Activated CD4-positive, alpha-beta T cell treated with anti-CD3 and anti-CD28 coated beads for 4 hours (primary cell): ENCODE results near the gene NOL3.

Source experiments
- DNase-seq, 2 donors: peaks; one replicate each; pipeline ENCODE4 v3.0.0-alpha.2; 2020

NOL3 gene

DNA sequence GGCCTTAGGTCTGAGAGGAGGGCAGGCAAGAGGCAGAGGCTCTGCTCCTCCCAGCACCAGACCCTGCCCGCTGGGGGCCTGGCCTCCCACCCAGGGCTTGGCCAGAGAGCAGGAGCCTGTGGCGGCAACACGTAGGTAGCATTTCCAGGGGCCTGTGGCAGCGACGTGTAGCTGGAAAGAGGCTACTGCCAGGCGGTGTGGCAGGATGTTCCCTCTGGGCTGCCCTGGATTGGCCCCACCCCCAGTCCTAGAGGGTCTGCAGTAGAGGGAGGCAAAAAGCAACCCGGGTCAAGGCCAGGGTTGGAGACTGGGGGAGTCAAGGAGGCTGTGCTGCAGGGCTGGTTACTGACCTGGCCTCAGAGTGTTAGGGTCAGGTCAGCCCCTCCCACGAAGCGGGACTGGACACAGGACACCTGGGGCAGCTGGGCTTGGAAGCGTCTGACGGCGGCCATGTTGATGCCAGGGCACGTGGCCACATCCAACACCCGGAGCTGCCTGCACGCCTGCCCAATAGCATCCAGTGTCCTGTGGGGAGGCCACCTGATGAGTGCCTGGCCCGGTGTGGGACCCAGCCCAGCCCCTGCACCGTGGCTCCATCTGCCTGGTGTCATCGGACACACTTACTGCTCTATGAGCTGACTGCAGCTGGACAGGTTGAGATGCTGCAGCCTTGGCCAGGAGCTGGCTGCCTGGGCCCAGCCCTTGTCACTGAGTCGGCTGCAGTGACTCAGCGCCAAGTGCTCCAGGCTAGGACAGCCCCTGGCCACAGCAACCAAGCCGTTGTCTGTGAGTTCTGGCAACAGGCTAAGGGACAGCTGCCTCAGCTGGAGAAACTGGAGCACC, 37.1 kb downstream of the NOL3 start:
- no peak for DNase-seq

DNA sequence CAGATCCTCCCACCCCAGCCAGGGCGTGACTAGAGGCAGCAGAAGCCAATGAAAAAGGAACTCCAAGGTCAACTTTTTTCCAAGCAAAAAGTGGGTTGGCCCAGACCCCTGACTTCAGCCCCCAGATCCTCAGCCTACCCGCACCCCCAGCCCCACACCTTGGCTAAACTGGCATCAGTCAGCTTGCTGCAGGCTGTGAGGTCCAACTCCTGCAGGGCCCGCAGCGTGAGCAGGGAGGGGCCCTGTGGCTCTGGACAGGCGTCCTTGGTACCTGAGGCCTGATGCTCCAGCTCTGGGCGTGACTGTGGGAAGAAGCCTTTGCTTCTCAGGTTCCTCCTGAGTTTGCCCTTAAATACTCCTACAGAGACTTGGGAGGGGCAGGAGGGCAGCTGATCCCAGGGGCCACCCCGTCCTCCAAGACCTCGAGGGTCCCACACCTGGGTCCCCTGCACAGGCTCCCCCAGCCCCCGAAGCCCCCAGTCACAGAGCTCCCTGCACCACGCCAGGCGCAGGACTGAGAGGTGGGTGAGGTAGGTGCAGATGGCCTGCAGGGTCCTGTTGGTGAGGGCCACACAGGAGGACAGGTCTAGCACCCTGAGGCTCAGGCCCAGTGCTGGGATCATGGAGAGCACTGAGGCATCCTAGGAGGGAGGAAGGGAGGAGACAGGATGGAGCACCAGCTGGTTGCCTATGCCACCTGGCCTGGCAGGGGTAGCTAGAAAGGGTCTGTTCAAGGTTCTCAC, 38.0 kb downstream of the NOL3 start:
- DNase-seq, result no peak

DNA sequence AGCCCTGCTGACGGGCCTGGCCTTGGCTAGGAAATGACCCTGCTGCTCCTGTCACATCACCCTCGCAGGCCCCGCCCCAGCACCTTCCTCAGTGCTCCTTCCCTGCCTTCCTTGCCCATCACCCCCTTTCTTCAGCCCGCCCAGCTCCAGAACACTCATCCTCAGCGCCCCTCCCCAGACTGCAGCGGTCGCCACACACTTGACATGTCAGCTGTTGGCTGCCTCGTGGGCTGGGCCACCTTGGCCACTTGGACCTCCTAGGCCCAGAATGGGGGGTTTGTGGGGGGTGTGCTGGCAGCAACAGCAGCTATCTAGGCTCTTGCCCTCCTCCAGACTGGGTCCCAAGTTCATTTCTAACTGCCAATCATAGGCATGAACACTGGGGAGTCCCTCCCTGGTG, 39.2 kb downstream of the NOL3 start:
- no peak for DNase-seq

DNA sequence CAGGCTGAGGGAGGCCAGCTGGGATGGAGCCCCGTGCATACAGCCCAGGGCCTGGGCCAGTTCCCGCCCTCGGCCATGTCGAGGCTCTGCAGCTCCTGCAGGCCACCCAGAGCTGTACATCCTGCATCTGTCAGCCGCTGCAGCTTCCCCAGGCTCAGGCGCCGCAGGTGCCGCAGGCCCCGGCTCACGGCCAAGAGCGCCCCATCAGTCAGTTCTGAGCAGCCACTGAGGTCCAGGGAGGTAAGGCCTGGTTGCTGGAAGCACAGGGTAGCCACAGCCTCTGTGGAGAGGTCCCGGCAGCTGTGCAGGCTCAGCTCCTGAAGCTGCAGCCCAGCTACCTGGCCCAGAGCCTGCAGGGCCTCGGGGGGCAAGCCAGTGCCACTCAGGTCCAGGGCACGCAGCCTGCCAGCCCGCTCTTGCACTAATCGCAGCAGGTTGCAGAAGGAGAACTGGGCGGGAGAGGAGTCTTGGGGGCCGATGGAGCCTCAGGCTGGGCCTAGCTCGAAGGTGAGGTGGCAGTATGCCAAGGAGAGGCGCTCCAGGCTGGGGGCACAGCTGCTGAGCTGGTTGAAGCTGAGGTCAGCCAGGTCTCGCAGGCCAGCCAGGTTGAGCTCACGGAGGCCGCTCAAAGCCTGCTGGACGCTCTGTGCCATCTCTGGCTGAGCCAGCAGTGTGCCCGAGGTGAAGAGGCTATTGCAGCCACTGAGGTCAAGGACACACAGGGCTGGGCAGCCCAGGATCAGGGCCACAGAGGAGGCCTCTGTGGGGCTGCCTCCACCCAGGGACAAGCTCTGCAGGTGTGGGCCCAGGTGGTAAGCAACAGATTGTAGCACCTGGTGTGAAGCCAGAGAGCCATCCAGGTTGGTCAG, 40.0 kb downstream of the NOL3 start:
- no peak for DNase-seq

DNA sequence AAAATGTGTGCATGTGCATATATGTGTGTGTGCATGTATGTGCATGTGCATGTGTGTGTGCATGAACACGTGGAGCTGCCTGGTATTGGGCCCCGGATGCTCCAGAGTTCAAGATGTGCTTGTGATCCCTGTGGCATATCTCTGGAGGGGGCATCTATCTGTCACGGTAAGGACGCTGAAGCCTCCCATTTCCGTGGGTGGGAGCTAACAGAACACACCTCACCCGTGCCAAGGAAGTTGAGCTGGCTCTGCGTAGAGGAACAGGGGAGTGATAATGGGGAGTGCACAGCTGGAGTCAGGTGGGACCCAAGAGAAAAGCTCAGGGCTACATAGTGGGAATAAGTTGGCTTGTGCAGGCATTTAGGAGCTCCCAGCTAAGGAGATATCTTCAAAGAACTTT, 41.3 kb downstream of the NOL3 start:
- no peak for DNase-seq

DNA sequence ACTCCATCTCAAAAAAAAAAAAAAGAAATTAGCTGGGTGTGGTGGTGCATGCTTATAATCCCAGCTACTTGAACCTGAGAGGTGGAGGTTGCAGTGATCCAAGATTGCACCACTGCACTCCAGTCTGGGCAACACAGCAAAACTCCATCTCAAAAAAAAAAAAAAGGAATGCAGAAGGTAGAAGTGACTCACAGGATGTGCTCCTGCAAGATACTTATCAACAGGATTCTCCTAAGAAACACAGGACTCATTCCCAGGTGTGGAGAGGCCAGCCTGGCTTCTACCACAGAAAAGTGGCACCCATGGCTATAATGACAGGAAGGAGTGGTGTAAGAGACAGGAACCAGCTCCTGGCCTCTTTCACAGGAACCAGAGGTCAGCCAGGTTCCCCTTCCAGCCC, 42.4 kb downstream of the NOL3 start:
- no peak for DNase-seq

DNA sequence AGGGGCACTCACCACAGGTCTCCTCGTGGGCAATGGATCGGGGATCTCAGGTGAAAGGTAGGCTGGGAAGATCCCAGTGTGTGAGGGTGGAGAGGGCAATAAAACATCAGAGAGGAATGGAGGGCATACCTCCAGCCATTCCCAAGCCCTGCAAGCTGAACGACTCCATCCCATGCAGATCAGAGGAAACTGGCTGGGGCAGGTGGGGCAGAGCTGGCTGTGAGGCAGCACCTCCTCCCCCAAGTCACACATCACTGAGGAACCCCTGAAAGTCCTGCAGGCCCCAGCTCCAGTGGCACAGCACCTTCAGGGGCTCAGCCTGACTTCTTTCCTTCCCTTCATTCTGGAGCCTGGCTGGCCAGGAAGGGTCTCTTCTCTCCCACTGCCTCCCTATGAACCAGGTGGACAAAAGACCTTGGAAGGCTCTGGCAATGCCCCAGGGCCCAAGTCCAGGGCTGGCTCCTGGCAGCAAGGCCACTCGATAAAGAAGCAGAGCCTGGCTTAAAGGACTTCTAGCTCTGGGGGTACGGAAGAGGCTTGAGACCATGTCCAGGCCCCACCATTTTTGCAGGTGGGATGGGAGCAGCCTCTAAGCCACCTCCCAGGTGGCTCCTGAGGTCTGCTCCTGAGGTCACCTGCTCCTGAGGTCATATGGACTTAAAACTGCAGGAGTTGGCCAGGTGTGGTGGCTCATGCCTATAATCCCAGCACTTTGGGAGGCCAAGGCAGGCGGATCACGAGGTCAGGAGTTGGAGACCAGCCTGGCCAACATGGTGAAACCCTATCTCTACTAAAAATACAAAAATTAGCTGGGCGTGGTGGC, 43.1 kb downstream of the NOL3 start:
- DNase-seq, result no peak

DNA sequence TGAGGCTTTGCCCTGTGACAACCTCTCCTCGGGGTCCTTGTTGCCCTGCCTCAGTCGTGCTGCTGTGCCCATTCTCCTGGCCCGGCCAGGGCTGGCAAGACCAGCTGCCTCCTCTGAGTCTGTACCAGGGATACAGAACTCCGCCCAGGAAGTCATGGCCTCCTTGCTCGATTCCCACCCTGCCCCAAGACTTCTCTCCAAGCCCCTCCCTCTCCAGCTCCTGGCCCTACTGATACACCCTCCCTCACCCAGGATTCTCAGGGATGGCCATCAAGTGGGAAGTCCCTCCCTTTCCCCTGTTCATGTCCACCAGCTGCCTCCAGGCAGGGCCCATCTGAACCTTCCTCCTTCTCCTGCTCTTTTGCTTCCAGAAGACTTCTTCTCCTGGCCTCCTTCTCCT, 45.4 kb downstream of the NOL3 start:
- no peak for DNase-seq

DNA sequence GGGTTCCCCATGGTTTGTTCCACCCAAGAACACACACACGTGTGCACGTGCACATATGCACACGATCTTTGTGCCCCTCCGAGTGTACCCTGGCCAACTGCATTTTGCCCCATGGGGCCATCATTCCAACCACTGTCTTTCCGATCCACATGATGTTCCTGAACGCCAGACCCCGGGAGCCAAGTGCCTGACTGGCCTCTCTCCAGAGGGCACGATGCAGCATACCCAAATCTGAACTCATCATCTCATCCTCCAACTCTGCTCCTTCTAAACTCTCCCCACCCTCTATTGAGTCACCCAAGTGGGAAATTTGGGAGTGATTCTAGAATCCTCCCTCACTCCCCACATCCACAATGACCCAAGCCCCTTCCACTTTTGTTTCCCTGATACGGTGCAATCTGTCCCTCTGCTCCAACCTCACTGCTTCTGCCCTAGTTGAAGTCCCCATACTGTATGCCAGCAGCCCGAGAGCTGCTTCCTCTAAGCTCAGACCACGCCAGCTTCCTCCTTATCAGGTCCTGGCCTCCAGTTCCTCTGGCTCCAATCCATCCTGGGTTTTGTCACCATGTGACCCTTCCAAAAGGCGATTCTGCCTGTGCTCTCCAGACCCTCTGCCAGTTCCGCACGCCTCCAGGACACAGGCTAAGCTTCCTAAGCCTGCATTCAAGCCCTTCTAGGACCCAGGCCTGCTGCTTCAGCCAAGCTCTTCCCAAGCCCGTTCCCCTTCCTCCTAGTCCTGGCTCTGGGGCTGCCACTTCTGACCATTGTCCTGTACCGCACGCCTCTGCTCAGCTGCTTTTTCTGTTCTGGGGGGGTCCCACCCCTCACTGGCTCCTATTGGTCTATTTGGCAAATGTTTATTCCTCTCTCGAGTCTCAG, 46.5 kb downstream of the NOL3 start:
- DNase-seq, result no peak

DNA sequence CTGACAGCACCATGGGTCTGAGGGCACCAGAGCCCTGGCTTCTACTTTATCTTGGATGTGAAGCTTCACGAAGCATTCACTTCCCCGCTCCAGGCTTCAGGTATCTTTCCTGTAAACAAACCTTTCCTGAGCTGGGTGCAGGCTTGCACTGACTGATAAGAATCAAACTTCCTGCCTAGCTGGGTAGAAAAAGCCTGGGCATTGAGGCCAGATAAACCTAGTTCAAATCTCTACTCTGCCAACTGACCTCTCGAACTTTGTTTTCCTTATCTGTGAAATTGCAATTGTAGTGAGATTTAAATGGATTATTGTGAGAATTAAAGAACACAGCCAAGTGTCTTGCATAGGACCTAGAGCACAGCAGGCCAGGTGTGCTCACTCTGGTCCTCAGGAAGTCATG, 53.7 kb downstream of the NOL3 start:
- no peak for DNase-seq
